Activated T-cell treated with anti-CD3 and anti-CD28 coated beads for 48 hours (primary cell): ENCODE results near the gene GREM1.

Experiments used
- DNase-seq: peaks from one replicate; pipeline ENCODE4 v3.0.0-alpha.2; 2020; ENCODE audit warnings: low read depth

GREM1 gene

DNA sequence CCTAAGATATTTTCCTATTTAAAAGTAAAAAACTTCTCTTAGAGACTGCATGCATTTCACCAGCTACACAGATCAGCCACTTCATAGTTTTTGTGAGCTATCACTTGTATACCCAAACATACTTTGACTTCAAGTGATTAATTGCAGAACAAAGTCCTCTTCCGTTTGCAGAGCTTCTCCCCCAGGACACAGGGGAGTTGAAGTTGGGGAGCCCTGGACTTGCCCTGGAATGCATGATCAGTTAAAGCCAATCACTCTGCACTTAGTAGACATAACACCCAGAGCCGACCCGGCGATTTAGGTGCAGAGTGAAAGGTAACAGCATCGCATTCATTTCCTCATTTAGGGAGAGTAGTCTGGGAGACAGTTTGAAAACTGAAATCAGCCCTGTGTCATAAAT lies 70.1 kb downstream of the GREM1 start:
- DNase-seq = no peak

DNA sequence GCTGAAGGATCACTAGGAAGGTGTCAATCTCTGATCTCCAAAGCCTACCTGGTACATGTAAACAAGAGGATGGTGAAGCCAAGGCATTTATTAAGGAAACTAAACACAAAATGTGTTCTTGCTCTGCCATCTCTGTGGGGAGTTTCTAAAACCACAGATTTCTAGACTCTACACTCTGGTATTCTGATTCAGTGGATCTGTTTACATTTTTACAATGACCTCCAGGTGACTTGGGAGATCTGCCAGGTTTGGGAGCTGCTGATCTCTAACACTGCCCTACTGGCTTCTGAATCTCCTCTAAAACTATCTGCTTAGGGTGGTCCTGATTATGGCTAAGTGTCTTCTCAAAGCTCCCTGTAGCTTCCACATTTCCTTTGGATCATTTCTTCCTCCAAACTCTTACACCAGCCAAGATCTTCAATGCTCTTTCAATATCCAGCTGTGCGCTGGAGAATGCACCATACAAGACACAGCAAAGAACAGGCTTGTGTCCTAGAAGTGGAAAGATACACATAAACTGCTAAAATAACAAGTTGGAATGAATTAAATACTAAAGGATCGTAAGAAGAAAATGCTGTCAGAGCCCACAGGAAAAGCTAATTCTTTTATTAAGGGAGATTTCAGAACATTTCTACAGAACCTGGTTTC lies 72.7 kb downstream of the GREM1 start:
- DNase-seq = no peak

DNA sequence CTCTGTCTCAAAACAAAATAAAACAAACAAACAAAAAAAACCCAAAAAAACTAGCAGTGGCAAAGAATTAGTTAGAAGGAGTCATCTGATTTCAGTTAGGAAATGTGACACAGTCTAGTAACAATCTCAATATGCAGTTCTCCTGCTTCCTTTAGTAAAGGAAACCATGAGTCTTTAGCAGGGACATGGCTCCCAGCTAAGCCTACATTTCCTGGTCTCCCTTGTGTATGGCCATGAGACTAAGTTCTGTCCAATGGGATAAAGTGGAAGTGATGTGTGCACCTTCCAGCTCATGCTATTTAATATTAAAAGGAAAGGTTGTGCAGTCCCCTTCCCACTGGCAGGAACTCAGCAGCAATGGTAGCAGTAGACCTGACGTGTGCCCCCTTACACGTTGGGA lies 74.6 kb downstream of the GREM1 start:
- no peak for DNase-seq
